ENCODE data around the gene PPP1R13B.

PPP1R13B gene

DNA sequence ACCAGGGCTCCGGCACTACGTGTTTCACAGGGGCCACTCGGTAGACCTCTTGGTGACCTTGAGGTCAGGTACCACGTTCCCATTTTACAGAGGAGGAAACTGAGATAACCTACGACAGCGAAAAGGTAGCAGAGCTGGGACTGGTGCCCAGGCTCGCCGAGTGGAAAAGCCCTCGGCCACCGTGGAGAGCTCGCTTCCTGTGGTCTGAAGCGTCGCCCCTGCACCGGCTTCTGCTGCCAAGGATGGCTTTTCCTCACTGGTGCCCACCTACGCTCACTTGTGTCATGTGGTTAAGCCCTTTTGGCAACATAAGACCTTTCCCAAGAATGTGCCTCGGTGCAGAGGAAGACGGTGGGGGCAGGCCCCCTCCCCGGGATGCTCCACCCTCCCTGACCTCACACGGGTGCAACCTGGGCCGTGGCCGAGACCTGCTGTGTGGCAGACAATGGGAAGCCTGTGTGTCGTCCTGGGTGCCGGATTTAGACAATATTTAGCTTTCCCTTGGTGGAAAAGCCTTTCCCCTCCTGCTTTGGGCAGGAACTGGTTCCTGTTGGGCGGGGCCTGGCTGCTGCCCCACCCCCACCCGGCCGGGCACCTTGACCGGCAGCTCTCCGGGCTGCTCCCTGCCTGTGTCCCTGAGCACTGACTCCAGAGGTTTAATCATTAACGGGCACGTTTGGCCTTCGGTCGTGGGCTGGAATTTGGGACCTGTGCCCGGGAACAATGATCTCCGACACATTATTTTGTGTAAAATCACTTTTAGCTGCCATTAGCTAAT lies 32.4 kb upstream of the PPP1R13B start:
- TF ChIP-seq, protein P1, sequence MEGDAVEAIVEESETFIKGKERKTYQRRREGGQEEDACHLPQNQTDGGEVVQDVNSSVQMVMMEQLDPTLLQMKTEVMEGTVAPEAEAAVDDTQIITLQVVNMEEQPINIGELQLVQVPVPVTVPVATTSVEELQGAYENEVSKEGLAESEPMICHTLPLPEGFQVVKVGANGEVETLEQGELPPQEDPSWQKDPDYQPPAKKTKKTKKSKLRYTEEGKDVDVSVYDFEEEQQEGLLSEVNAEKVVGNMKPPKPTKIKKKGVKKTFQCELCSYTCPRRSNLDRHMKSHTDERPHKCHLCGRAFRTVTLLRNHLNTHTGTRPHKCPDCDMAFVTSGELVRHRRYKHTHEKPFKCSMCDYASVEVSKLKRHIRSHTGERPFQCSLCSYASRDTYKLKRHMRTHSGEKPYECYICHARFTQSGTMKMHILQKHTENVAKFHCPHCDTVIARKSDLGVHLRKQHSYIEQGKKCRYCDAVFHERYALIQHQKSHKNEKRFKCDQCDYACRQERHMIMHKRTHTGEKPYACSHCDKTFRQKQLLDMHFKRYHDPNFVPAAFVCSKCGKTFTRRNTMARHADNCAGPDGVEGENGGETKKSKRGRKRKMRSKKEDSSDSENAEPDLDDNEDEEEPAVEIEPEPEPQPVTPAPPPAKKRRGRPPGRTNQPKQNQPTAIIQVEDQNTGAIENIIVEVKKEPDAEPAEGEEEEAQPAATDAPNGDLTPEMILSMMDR (IDR thresholded peaks at IDR 0.05; ENCODE audit: low read depth, low read length) = no peak
- no peak for TF ChIP-seq EZH2phosphoT487 (IDR thresholded peaks at IDR 0.05; ENCODE audit: low read depth)
- no peak overlapping the region for H3K4me3 ChIP-seq (ENCODE audit: low read length)
- 0 out of 2 replicates have a peak, but pooled peaks cover 3% of the 10 kb centered on the region for H3K27me3 ChIP-seq (ENCODE audit: low read depth, low read length)
- H3K36me3 ChIP-seq (replicated peaks; ENCODE audit: low read depth, low read length) = no peaks in the 10 kb centered on the region
- H3K9me3 ChIP-seq (ENCODE audit: insufficient read depth, low read length) = no peaks in the 10 kb centered on the region
- H3K27ac ChIP-seq (ENCODE audit: low read length) = no peak overlapping the region
- no peak overlapping the region for H3K4me2 ChIP-seq (ENCODE audit: low read length)
- no peak overlapping the region for H3K9ac ChIP-seq (ENCODE audit: low read length)
- H3K79me2 ChIP-seq (ENCODE audit: low read length) = no peaks in the 10 kb centered on the region
- no peak overlapping the region for H2AFZ ChIP-seq (ENCODE audit: low read depth, low read length)
- H3K4me1 ChIP-seq (ENCODE audit: low read length) = no peaks in the 10 kb centered on the region
- no peaks in the 10 kb centered on the region for H4K20me1 ChIP-seq (ENCODE audit: insufficient read depth, low read length)

DNA sequence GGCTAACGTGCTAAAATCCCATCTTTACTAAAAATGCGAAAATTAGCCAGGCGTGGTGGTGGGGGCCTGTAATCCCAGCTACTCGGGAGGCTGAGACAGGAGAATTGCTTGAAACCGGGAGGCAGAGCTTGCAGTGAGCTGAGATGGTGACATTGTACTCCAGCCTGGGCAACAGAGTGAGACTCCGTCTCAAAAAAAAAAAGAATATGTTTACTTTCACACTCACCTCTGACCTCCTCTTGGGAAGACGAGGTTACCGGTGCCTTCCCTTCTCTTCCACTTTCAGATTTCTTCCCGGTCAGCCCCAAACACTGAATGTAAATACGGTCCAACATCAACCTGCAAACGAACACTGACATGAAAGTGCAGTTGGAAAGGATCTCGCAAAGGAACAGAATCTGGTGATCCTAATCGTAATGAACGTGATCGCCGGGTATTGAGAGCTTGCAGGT lies 31.8 kb upstream of the PPP1R13B start:
- Histone ChIP-seq H3K27ac (ENCODE audit: low read length) (no peak overlapping the region), H3K9ac (ENCODE audit: low read length) (no peak overlapping the region), H4K20me1 (ENCODE audit: insufficient read depth, low read length) (no peaks in the 10 kb centered on the region), H3K79me2 (ENCODE audit: low read length) (no peaks in the 10 kb centered on the region), H3K9me3 (ENCODE audit: insufficient read depth, low read length) (no peaks in the 10 kb centered on the region), H3K36me3 (replicated peaks; ENCODE audit: low read depth, low read length) (no peaks in the 10 kb centered on the region), H3K4me1 (ENCODE audit: low read length) (no peaks in the 10 kb centered on the region), H3K4me2 (ENCODE audit: low read length) (no peak overlapping the region), H2AFZ (ENCODE audit: low read depth, low read length) (no peak overlapping the region), H3K4me3 (ENCODE audit: low read length) (no peak overlapping the region), H3K27me3 (ENCODE audit: low read depth, low read length) (no peaks in the 10 kb centered on the region)
- TF ChIP-seq EZH2phosphoT487 (IDR thresholded peaks at IDR 0.05; ENCODE audit: low read depth) = no peak
- TF ChIP-seq, protein P1 (IDR thresholded peaks at IDR 0.05; ENCODE audit: low read depth, low read length) = no peak

DNA sequence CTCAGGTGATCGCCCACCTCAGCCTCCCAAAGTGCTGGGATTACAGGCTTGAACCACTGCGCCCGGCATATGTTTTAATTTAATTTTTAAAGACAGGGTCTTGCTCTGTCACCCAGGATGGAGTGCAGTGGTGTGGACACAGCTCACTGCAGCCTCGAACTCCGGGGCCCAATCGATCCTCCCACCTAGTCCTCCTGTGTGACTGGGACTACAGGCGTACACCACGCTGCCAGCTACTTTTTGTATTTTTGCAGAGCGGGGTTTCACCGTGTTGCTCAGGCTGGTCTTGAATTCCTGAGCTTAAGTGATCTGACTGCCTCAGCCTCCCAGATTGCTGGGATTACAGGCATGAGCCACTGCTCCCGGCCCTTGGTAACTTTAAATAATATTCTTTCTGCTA lies 30.8 kb upstream of the PPP1R13B start:
- no peak overlapping the region for H2AFZ ChIP-seq (ENCODE audit: low read depth, low read length)
- H3K27ac ChIP-seq (ENCODE audit: low read length) = no peak overlapping the region
- H3K4me2 ChIP-seq (ENCODE audit: low read length) = no peak overlapping the region
- TF ChIP-seq EZH2phosphoT487 (IDR thresholded peaks at IDR 0.05; ENCODE audit: low read depth) = no peak
- TF ChIP-seq, protein P1 (IDR thresholded peaks at IDR 0.05; ENCODE audit: low read depth, low read length) = no peak
- no peak overlapping the region for H3K9ac ChIP-seq (ENCODE audit: low read length)
- H3K27me3 ChIP-seq (ENCODE audit: low read depth, low read length) = no peaks in the 10 kb centered on the region
- no peaks in the 10 kb centered on the region for H3K9me3 ChIP-seq (ENCODE audit: insufficient read depth, low read length)
- H3K79me2 ChIP-seq (ENCODE audit: low read length) = no peaks in the 10 kb centered on the region
- no peak overlapping the region for H3K4me3 ChIP-seq (ENCODE audit: low read length)
- H3K4me1 ChIP-seq (ENCODE audit: low read length) = no peaks in the 10 kb centered on the region
- no peaks in the 10 kb centered on the region for H4K20me1 ChIP-seq (ENCODE audit: insufficient read depth, low read length)
- no peaks in the 10 kb centered on the region for H3K36me3 ChIP-seq (replicated peaks; ENCODE audit: low read depth, low read length)

DNA sequence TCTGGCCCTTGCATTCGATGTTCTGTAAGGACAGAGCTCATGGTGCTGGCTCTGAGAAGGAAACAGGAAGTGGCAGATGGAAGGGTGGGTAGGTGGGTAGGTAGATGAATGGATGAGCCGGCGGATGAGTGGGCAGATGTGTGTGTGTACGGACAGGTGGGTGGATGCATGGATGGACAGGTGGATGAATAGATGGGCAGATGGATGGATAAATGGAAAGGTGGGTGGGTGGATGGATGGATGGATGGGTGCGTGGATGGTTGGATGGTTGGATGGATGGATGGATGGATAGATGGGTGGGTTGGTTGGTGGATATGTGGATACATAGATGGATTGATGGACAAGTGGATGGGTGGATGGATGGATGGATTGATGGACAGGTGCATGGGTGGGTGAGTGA lies 27.6 kb upstream of the PPP1R13B start:
- Histone ChIP-seq H3K9ac (ENCODE audit: low read length) (no peak overlapping the region), H3K4me2 (ENCODE audit: low read length) (no peak overlapping the region), H3K27me3 (ENCODE audit: low read depth, low read length) (no peaks in the 10 kb centered on the region), H3K79me2 (ENCODE audit: low read length) (peaks cover 5% of the 10 kb centered on the region; the same call in 1 of the 2 replicates), H3K9me3 (ENCODE audit: insufficient read depth, low read length) (no peaks in the 10 kb centered on the region), H4K20me1 (ENCODE audit: insufficient read depth, low read length) (no peaks in the 10 kb centered on the region), H2AFZ (ENCODE audit: low read depth, low read length) (no peak overlapping the region), H3K36me3 (replicated peaks; ENCODE audit: low read depth, low read length) (no peaks in the 10 kb centered on the region), H3K4me3 (ENCODE audit: low read length) (no peak overlapping the region), H3K4me1 (ENCODE audit: low read length) (peaks cover 10% of the 10 kb centered on the region), H3K27ac (ENCODE audit: low read length) (no peak overlapping the region)
- TF ChIP-seq, protein P1 (IDR thresholded peaks at IDR 0.05; ENCODE audit: low read depth, low read length) = no peak
- TF ChIP-seq EZH2phosphoT487 (IDR thresholded peaks at IDR 0.05; ENCODE audit: low read depth) = no peak

Measured in OCI-LY3 (cell line).